HFFc6 (cell line): Measurements from ENCODE around the gene GRP. TPM values are rescaled to one million over a fixed set of nuclear protein-coding genes. Genes with fewer than 3 reads are reported as not detected.

Experiments
- DNase-seq: peaks from one replicate; pipeline ENCODE4 v3.0.0-alpha.2; 2018
- H3K27ac Mint-ChIP-seq: 2 replicates; pipeline ENCODE4 v1.8.0; 2020; ENCODE audit warnings: mild to moderate bottlenecking, mixed read lengths
- H3K27me3 Mint-ChIP-seq: 2 replicates; pipeline ENCODE4 v1.8.0; 2021; ENCODE audit warnings: mild to moderate bottlenecking, moderate library complexity, mixed read lengths; ENCODE audit not compliant: insufficient read depth
- H3K36me3 Mint-ChIP-seq: 2 replicates; pipeline ENCODE4 v1.8.0; 2021; ENCODE audit warnings: low read depth, mixed read lengths
- H3K4me1 Mint-ChIP-seq: 2 replicates; pipeline ENCODE4 v1.8.0; 2020; ENCODE audit warnings: low read depth, mixed read lengths
- H3K4me3 Mint-ChIP-seq: 2 replicates; pipeline ENCODE4 v1.8.0; 2020; ENCODE audit warnings: mild to moderate bottlenecking, moderate library complexity, mixed read lengths
- H3K9me3 Mint-ChIP-seq: 2 replicates; pipeline ENCODE4 v1.8.0; 2020; ENCODE audit warnings: mild to moderate bottlenecking, mixed read lengths
- total RNA-seq, 6 experiments: library from RNA; stranded (reverse); fragmentation: NEBNext Ultra II Directional; extraction: Animal tissue kit (Norgen Biotek cat#: 25700); gene quantifications; 2 replicates in 1 of 6; 3 replicates in 5 of 6; pipeline ENCODE4 v1.2.3, GENCODE V29; 2021
- TF ChIP-seq, protein P1 (sequence below): fragments of 200-600 bp; sonication (generic); IDR thresholded peaks from 2 replicates; pipeline ENCODE4 v1.5.0; 2021; ENCODE audit warnings: antibody characterized with exemption, mild to moderate bottlenecking

The GRP gene
- total RNA-seq, 6 experiments from 2014 or later: not detected

DNA sequence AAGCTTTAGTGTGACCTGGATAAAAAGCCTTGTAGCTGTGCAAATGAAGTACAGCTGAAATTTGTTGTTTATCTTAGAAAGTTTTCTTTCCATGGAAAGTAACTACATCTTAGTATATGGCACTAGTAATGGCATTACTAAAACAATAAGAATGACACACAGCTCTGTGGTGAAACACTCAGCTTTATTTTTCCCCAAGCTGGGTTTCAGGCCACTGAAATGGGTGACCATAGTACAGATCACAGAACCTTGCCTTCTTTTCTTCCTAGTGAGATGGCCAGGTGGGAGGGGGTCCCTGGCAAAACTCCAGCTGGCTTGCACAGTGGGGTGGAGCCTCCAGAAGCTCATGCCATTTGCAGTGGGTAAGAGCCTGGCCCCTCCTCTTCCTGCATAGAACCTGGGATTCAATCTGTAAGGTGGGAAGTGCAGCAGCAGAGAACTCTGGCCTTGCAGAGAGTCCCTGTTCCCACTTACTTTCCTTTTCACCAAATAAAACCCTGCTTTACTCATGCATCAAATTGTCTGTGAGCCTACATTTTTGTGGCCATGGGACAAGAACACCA, 17.6 kb upstream of the GRP start:
- Mint-ChIP-seq H3K9me3 (no peaks in the 10 kb centered on the region), H3K27me3 (peaks cover 32% of the 10 kb centered on the region), H3K4me3 (no peak overlapping the region), H3K27ac (no peak overlapping the region), H3K36me3 (no peaks in the 10 kb centered on the region), H3K4me1 (peaks cover 5% of the 10 kb centered on the region; the same call in 1 of the 2 replicates)
- TF ChIP-seq, protein P1, sequence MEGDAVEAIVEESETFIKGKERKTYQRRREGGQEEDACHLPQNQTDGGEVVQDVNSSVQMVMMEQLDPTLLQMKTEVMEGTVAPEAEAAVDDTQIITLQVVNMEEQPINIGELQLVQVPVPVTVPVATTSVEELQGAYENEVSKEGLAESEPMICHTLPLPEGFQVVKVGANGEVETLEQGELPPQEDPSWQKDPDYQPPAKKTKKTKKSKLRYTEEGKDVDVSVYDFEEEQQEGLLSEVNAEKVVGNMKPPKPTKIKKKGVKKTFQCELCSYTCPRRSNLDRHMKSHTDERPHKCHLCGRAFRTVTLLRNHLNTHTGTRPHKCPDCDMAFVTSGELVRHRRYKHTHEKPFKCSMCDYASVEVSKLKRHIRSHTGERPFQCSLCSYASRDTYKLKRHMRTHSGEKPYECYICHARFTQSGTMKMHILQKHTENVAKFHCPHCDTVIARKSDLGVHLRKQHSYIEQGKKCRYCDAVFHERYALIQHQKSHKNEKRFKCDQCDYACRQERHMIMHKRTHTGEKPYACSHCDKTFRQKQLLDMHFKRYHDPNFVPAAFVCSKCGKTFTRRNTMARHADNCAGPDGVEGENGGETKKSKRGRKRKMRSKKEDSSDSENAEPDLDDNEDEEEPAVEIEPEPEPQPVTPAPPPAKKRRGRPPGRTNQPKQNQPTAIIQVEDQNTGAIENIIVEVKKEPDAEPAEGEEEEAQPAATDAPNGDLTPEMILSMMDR: no peak
- DNase-seq: peak; percentile 7

GRCh38 chr18:59207506-59207905, 12.5 kb upstream of the GRP start:
- Mint-ChIP-seq H3K27me3 (peaks cover 35% of the 10 kb centered on the region), H3K27ac (no peak overlapping the region), H3K4me1 (peaks cover 2% of the 10 kb centered on the region; the same call in 1 of the 2 replicates), H3K4me3 (no peak overlapping the region), H3K36me3 (no peaks in the 10 kb centered on the region), H3K9me3 (no peaks in the 10 kb centered on the region)
- TF ChIP-seq, protein P1: no peak
- DNase-seq: no peak

DNA sequence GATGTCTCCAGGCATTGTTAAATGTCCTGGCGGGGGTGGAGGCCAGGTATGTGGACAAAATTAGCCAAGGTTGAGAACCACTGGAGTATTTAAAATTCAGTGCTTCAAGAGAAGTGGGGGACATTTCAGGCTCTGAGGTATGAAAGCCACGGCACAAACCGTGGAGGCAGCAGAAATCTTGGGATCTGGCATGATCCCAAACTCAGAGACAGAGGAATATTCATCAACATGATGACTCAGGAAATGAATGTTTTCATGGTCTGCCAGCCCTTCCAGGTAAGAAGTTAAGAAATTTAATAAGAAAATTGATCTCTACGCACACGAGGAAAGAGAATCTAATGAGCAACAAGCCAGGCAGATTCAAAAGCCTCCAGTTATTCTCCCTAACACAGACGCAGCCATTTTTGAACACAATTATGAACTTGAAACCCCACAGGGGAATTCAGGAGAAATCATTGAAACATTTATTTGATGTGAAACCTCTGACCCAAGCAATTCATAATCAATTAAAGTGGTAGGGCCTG, 11.3 kb upstream of the GRP start:
- H3K4me1 Mint-ChIP-seq: no peaks in the 10 kb centered on the region
- H3K9me3 Mint-ChIP-seq: no peaks in the 10 kb centered on the region
- peaks cover 43% of the 10 kb centered on the region for H3K27me3 Mint-ChIP-seq
- TF ChIP-seq, protein P1: no peak
- DNase-seq: no peak
- no peaks in the 10 kb centered on the region for H3K36me3 Mint-ChIP-seq
- no peak overlapping the region for H3K27ac Mint-ChIP-seq
- no peak overlapping the region for H3K4me3 Mint-ChIP-seq

- Mint-ChIP-seq H3K36me3 (no peaks in the 10 kb centered on the region), H3K27me3 (peaks cover 49% of the 10 kb centered on the region), H3K9me3 (no peaks in the 10 kb centered on the region), H3K4me3 (no peak overlapping the region), H3K4me1 (no peaks in the 10 kb centered on the region), H3K27ac (no peak overlapping the region)
- TF ChIP-seq, protein P1: no peak
- no peak for DNase-seq
Measured at GRCh38 chr18:59210299-59210698, 9.7 kb upstream of the GRP start.

DNA sequence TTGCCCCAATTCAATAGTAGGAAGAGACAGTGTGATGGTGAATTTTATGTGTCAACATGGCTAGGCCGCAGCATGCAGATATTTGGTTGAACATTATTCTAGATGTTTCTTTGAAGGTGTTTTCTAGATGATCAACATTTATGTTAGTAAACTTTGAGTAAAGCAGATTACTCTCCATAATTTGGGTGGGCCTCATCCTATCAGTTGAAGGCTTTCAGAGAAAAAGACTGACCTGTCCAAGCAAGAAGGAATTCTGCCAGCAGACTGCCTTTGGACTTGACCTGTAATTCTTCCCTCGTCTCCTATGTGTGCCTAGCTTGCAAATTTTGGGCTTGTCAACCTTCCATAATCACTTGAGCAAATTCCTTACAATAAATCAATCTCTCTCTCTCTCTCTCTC, 8.3 kb upstream of the GRP start:
- Mint-ChIP-seq H3K27me3 (peaks cover 58% of the 10 kb centered on the region), H3K27ac (no peak overlapping the region), H3K9me3 (no peaks in the 10 kb centered on the region), H3K4me1 (no peaks in the 10 kb centered on the region), H3K36me3 (no peaks in the 10 kb centered on the region), H3K4me3 (no peak overlapping the region)
- TF ChIP-seq, protein P1: no peak
- no peak for DNase-seq
